ENCODE measurements around the gene ZNF516. TPM values are rescaled to one million over a fixed set of nuclear protein-coding genes. Genes with fewer than 3 reads are reported as not detected.

Gene ZNF516
- total and polyA plus RNA-seq, 7 experiments from 2014 or later, result 1.9 to 60.4 (median 21.7) TPM

DNA sequence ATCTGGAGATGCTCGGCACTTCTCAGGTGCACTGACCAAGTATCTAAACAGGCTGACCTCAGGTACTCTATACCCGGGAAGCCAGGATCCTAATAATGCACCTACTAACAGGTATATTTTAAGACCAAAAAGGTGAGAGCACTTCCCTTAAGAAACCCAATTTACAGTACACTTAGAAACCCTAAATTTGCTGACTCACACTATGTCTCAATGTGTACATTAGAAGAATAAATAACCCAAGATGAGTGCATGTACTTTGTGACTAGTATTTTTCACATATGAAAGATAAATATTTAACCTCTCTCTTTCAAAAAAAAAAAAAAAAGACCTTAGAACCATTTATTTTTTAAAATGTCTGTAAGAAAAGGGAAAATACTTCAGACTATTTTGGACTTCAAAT lies 118.8 kb downstream of the ZNF516 start:
- Mint-ChIP-seq H3K36me3 (peaks cover 0 to 23% (median 8%) of the 10 kb centered on the region in 5 donors), H3K4me3 (peak overlapping the region in 7 of 10 donors; percentile 4 to 79 (median 59)), H3K9me3 (peaks cover 0 to 7% (median 0%) of the 10 kb centered on the region in 11 donors), H3K27ac (peak overlapping the region in 8 of 9 donors; percentile 46 to 95 (median 84)), H3K27me3 (peaks cover 0 to 12% (median 0%) of the 10 kb centered on the region in 5 donors), H3K4me1 (peaks cover 42 to 60% (median 57%) of the 10 kb centered on the region in 7 donors)
- Histone ChIP-seq H3K4me1 (ENCODE audit: control insufficient read depth in 2 of 2, insufficient read depth in 2 of 2, low read length in 2 of 2) (peaks cover 17 to 47% of the 10 kb centered on the region in 2 donors), H3K36me3 (ENCODE audit: control insufficient read depth in 2 of 3, insufficient read depth in 3 of 3, low read length in 3 of 3) (peaks cover 0 to 22% (median 0%) of the 10 kb centered on the region in 3 experiments), H3K4me3 (ENCODE audit: low read length) (no peak overlapping the region), H3K27ac (ENCODE audit: low read depth, low read length) (no peak overlapping the region), H3K27me3 (ENCODE audit: control insufficient read depth in 2 of 2, insufficient read depth in 2 of 2, low read length in 2 of 2) (no peaks in the 10 kb centered on the region), H3K9me3 (ENCODE audit: control insufficient read depth in 2 of 3, low read length in 3 of 3) (no peaks in the 10 kb centered on the region)
- intact Hi-C loops (cut with micrococcal nuclease), result loop anchor here in 1 of 2 donors (10.0 kb wide), 1 partner anchor 689 kb away; no protein-coding TSS in a partner anchor
- ChIA-PET CTCF (no interaction called here), POLR2A (no interaction called here)
- ATAC-seq (no peak), DNase-seq (no peak)

DNA sequence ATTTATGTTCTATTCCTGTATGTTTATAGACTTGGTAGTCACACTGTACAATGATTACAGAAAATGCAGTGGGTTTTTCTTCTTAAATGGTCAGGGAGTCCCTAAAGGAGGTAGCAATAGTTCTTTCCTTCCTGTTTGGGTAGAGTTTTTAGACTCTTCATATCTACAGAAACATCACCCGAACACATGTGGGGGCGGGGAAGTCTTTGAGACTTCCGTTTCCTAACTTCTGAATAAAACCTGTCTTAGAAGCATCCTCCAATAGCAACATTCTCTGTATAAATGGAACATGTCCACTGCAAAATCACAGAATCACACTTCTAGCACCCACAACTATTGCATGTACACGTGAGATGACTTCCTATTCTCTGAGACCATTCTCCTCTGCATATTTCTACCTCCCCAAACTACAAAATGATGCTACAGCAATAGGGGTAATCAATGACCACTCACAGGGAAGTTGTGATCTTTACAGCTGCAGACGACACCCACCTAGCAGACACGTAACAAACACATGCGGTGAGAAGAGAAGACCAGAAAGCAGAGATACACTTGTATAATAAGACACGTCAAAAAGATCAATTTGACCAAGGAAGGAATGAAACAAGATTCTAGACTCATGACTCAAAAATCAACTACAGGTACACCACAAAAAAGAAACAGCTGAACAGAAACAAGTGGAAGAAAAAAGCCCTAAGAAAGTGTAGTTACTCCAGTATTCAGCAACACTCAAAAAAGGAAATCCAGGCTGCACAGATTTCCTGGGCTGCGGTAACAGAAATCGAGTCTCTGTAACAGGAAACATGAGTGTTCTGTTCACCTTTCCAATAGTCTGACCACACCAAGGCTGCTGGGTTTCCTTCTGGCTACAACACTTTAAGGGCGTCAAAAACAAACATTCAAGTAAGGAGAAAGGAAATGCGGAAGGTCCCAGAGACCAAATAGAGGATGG lies 120.4 kb downstream of the ZNF516 start:
- intact Hi-C loops (cut with micrococcal nuclease), result loop anchor here in 1 of 2 donors (1.0 to 10.0 kb wide), 2 partner anchors 347 to 690 kb away; no protein-coding TSS in a partner anchor

DNA sequence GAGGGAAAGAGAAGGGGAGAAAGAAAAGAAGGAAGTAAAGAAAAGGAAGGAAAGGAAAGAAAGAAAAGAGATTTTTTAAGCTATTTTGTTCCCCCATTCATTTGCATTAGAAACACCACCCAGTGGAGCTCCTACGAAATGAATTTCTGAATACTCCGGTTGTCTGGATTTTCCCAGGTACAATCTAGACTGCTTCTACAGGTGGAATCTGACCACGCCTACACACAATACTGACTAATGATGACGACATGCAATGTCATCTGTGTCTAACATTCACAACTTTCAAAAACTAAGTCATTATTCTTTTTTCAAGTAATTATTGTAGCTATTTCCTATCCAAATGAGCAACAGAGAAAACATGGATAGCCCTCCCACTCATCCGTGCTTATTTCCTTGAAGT lies 121.7 kb downstream of the ZNF516 start:
- peak overlapping the region in 4 of 9 donors; percentile 46 to 95 (median 68) for H3K27ac Mint-ChIP-seq
- Histone ChIP-seq H3K27me3 (ENCODE audit: control insufficient read depth in 2 of 2, insufficient read depth in 2 of 2, low read length in 2 of 2) (no peaks in the 10 kb centered on the region), H3K36me3 (ENCODE audit: control insufficient read depth in 2 of 3, insufficient read depth in 3 of 3, low read length in 3 of 3) (peaks cover 0 to 23% (median 0%) of the 10 kb centered on the region in 3 experiments), H3K27ac (ENCODE audit: low read depth, low read length) (no peak overlapping the region), H3K4me1 (ENCODE audit: control insufficient read depth in 2 of 2, insufficient read depth in 2 of 2, low read length in 2 of 2) (peaks cover 17 to 47% of the 10 kb centered on the region in 2 donors), H3K4me3 (ENCODE audit: low read length) (no peak overlapping the region), H3K9me3 (ENCODE audit: control insufficient read depth in 2 of 3, low read length in 3 of 3) (no peaks in the 10 kb centered on the region)
- DNase-seq, result no peak
- ChIA-PET CTCF (no interaction called here), POLR2A (no interaction called here)
- peaks cover 7 to 30% (median 9%) of the 10 kb centered on the region in 5 donors for H3K36me3 Mint-ChIP-seq
- no peak for ATAC-seq
- H3K9me3 Mint-ChIP-seq, result peaks cover 0 to 7% (median 0%) of the 10 kb centered on the region in 11 donors
- H3K4me3 Mint-ChIP-seq, result peak overlapping the region in 2 of 10 donors; percentile 75 to 79
- peaks cover 42 to 69% (median 52%) of the 10 kb centered on the region in 7 donors for H3K4me1 Mint-ChIP-seq
- intact Hi-C loops (cut with micrococcal nuclease), result loop anchor here in 1 of 2 donors (10.0 kb wide), 1 partner anchor 692 kb away; no protein-coding TSS in a partner anchor
- peaks cover 0 to 11% (median 0%) of the 10 kb centered on the region in 5 donors for H3K27me3 Mint-ChIP-seq

More for the DNA sequence above, 120.4 kb downstream of the ZNF516 start:
- H3K36me3 Mint-ChIP-seq, result peaks cover 4 to 24% (median 6%) of the 10 kb centered on the region in 5 donors
- peaks cover 0 to 7% (median 0%) of the 10 kb centered on the region in 11 donors for H3K9me3 Mint-ChIP-seq
- Histone ChIP-seq H3K4me1 (ENCODE audit: control insufficient read depth in 2 of 2, insufficient read depth in 2 of 2, low read length in 2 of 2) (peaks cover 17 to 47% of the 10 kb centered on the region in 2 donors), H3K27me3 (ENCODE audit: control insufficient read depth in 2 of 2, insufficient read depth in 2 of 2, low read length in 2 of 2) (no peaks in the 10 kb centered on the region), H3K4me3 (ENCODE audit: low read length) (peak overlapping the region; percentile 19), H3K36me3 (ENCODE audit: control insufficient read depth in 2 of 3, insufficient read depth in 3 of 3, low read length in 3 of 3) (peaks cover 0 to 31% (median 0%) of the 10 kb centered on the region in 3 experiments), H3K27ac (ENCODE audit: low read depth, low read length) (peak overlapping the region; percentile 41), H3K9me3 (ENCODE audit: control insufficient read depth in 2 of 3, low read length in 3 of 3) (no peaks in the 10 kb centered on the region)
- POLR2A ChIA-PET, result no interaction called here
- H3K4me1 Mint-ChIP-seq, result peaks cover 42 to 62% (median 52%) of the 10 kb centered on the region in 7 donors
- CTCF ChIA-PET, result no interaction called here
- peaks cover 0 to 8% (median 0%) of the 10 kb centered on the region in 5 donors for H3K27me3 Mint-ChIP-seq
- DNase-seq (peak in 8 of 9 donors; percentile 42 to 65 (median 55)), ATAC-seq (peak; percentile 60)
- H3K27ac Mint-ChIP-seq, result peak overlapping the region; percentile 46 to 95 (median 85)
- H3K4me3 Mint-ChIP-seq, result peak overlapping the region; percentile 51 to 79 (median 70)

DNA sequence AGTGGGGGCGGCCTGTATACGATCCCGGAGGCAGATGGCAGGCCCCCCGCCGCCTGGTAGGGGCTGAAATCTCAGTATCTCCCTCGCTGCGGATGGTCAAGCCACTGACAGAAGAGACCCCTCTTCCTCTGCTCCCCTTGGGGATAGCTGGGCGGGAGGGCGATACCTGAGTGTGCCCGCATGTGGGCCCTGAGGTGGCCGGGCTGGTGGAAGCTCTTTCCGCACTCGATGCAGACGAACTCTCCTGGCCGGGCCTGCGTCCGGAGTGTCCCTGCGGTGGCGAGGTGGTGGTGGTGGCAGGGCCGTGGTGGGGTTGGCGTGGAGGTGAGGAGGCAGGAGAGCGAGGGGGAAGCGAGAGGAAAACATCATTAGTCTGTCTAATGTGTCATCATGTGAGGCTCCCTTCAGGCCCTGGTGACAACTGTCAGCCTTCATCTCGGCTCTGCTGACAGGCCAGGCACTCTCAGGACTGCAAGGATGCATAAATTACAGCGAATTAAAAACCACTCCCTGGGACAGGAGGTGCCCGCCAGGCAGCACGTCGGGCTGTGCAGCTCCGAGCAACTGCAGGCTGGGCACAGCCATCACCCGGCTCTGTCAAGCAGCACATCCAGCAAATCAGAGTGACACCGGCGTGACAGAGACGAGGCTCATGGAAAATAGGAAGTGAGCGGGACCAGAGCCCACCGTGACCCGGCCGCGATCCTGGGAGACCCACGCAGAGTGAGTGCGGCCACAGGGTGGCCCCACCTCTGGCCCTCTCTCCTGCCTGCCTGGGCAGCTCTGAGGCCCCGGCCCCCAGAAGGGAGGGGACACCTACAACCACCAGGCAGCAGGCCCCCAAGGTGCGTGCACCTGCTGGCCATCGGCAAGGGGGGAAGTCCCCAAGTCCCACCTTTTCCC lies 123.5 kb downstream of the ZNF516 start:
- H3K27ac Mint-ChIP-seq, result no peak overlapping the region
- peaks cover 0 to 11% (median 0%) of the 10 kb centered on the region in 5 donors for H3K27me3 Mint-ChIP-seq
- DNase-seq (no peak), ATAC-seq (no peak)
- no peak overlapping the region for H3K4me3 ChIP-seq (ENCODE audit: low read length)
- no peak overlapping the region for H3K4me3 Mint-ChIP-seq
- H3K9me3 ChIP-seq (ENCODE audit: control insufficient read depth in 2 of 3, low read length in 3 of 3), result no peaks in the 10 kb centered on the region
- no peaks in the 10 kb centered on the region for H3K27me3 ChIP-seq (ENCODE audit: control insufficient read depth in 2 of 2, insufficient read depth in 2 of 2, low read length in 2 of 2)
- peaks cover 17 to 38% of the 10 kb centered on the region in 2 donors for H3K4me1 ChIP-seq (ENCODE audit: control insufficient read depth in 2 of 2, insufficient read depth in 2 of 2, low read length in 2 of 2)
- H3K36me3 ChIP-seq (ENCODE audit: control insufficient read depth in 2 of 3, insufficient read depth in 3 of 3, low read length in 3 of 3), result peaks cover 0 to 22% (median 0%) of the 10 kb centered on the region in 3 experiments
- POLR2A ChIA-PET, result no interaction called here
- intact Hi-C loops (cut with micrococcal nuclease), result loop anchor here in 1 of 2 donors (10.0 kb wide), 1 partner anchor 693 kb away; no protein-coding TSS in a partner anchor
- peaks cover 0 to 7% (median 0%) of the 10 kb centered on the region in 11 donors for H3K9me3 Mint-ChIP-seq
- no peak overlapping the region for H3K27ac ChIP-seq (ENCODE audit: low read depth, low read length)
- H3K36me3 Mint-ChIP-seq, result peaks cover 7 to 34% (median 9%) of the 10 kb centered on the region in 5 donors
- CTCF ChIA-PET, result no interaction called here
- H3K4me1 Mint-ChIP-seq, result peaks cover 36 to 58% (median 54%) of the 10 kb centered on the region in 7 donors

DNA sequence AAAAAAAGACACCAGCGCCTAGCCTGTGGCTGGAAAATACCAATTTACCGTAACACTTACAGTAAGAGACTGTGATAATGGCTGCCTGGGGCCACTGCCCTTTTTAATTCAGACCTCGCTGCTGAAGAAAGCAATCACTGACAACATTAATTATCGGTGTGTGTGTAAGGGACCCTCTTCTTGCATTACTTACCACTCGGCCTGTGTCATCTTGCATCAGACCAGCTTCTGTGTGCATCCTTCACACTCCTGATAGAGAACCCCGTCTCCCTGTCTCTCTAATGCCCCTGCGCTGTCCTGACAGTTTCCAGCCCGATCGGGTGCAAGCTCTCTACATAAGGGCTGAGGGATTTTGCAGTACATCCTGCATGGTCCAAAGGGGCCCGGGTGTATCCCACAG lies 124.4 kb downstream of the ZNF516 start:
- intact Hi-C loops (cut with micrococcal nuclease), result loop anchor here in 1 of 2 donors (10.0 kb wide), 1 partner anchor 694 kb away; no protein-coding TSS in a partner anchor
- Mint-ChIP-seq H3K4me1 (peaks cover 28 to 49% (median 45%) of the 10 kb centered on the region in 7 donors), H3K9me3 (peaks cover 0 to 7% (median 0%) of the 10 kb centered on the region in 11 donors), H3K36me3 (peaks cover 8 to 37% (median 9%) of the 10 kb centered on the region in 5 donors), H3K4me3 (no peak overlapping the region), H3K27ac (no peak overlapping the region), H3K27me3 (peaks cover 0 to 12% (median 0%) of the 10 kb centered on the region in 5 donors)
- DNase-seq (no peak), ATAC-seq (no peak)
- POLR2A ChIA-PET, result no interaction called here
- no peaks in the 10 kb centered on the region for H3K27me3 ChIP-seq (ENCODE audit: control insufficient read depth in 2 of 2, insufficient read depth in 2 of 2, low read length in 2 of 2)
- H3K27ac ChIP-seq (ENCODE audit: low read depth, low read length), result no peak overlapping the region
- H3K4me3 ChIP-seq (ENCODE audit: low read length), result no peak overlapping the region
- peaks cover 17 to 29% of the 10 kb centered on the region in 2 donors for H3K4me1 ChIP-seq (ENCODE audit: control insufficient read depth in 2 of 2, insufficient read depth in 2 of 2, low read length in 2 of 2)
- H3K36me3 ChIP-seq (ENCODE audit: control insufficient read depth in 2 of 3, insufficient read depth in 3 of 3, low read length in 3 of 3), result peaks cover 0 to 22% (median 0%) of the 10 kb centered on the region in 3 experiments
- CTCF ChIA-PET, result no interaction called here
- no peaks in the 10 kb centered on the region for H3K9me3 ChIP-seq (ENCODE audit: control insufficient read depth in 2 of 3, low read length in 3 of 3)

Data from naive thymus-derived CD4-positive, alpha-beta T cell (primary cell).